ENCODE results near the gene SLC38A8.

GRCh38 chr16:84042879-84043485, 387 bp upstream of the SLC38A8 start:
- TF ChIP-seq EZH2 (IDR thresholded peaks at IDR 0.05) (no peak), POLR2AphosphoS5 (IDR thresholded peaks at IDR 0.05; ENCODE audit: borderline replicate concordance, low read depth, low read length) (no peak), FOXP2 (optimal IDR thresholded peaks at IDR 0.05; ENCODE audit: control extremely low read depth, extremely low read length, insufficient read depth) (no peak)
